Naive thymus-derived CD8-positive, alpha-beta T cell (primary cell): ENCODE results near the gene CDC42BPG. TPM values are rescaled to one million over a fixed set of nuclear protein-coding genes. Genes with fewer than 3 reads are reported as not detected.
"Not testable (repeated sequence)": the region's sequence is repeated elsewhere in the genome, so short reads cannot be mapped to it uniquely, and the experiment has no call there.

Source experiments
- ATAC-seq, 2 donors: fragments of 150-1000 bp; cut with Tn5 transposase in 1 of 2; sonication (Bioruptor Pico), chemical (Tn5 transposase) in 1 of 2; 1 replicate in 1 of 2; 2 replicates in 1 of 2; pipeline ENCODE4 v1.10.0; 2021; ENCODE audit warnings: mild to moderate bottlenecking in 2 of 2, moderate library complexity in 2 of 2
- POLR2A ChIA-PET: fragments of 350-600 bp; sonication (Branson Sonifier 250); formaldehyde crosslinking; loops from one replicate; lab custom pipeline; 2021; ENCODE audit warnings: antibody characterized with exemption; lab: Charles Lee
- DNase-seq, 10 donors: peaks; one replicate each; pipeline versions ENCODE4 v3.0.0 to v3.0.0-alpha.2; 2020 to 2022
- H3K27ac Mint-ChIP-seq, 10 donors: one replicate each; pipeline ENCODE4 v1.8.0; 2020 to 2022; ENCODE audit warnings: mild to moderate bottlenecking in 10 of 10, mixed read lengths in 10 of 10, moderate library complexity in 4 of 10, inconsistent platforms in 1 of 10
- H3K27me3 Mint-ChIP-seq, 5 donors: one replicate each; pipeline ENCODE4 v1.8.0; 2021 to 2022; ENCODE audit warnings: mixed read lengths in 5 of 5
- H3K36me3 Mint-ChIP-seq, 3 donors: one replicate each; pipeline ENCODE4 v1.8.0; 2020 to 2022; ENCODE audit warnings: mixed read lengths in 3 of 3, mild to moderate bottlenecking in 2 of 3, inconsistent platforms in 1 of 3
- H3K4me1 Mint-ChIP-seq, 4 donors: one replicate each; pipeline ENCODE4 v1.8.0; 2021 to 2022; ENCODE audit warnings: mixed read lengths in 4 of 4
- H3K4me3 Mint-ChIP-seq, 10 donors: one replicate each; pipeline ENCODE4 v1.8.0; 2020 to 2022; ENCODE audit warnings: mild to moderate bottlenecking in 10 of 10, mixed read lengths in 10 of 10, moderate library complexity in 6 of 10, inconsistent platforms in 1 of 10
- H3K9me3 Mint-ChIP-seq, 9 donors: one replicate each; pipeline ENCODE4 v1.8.0; 2020 to 2022; ENCODE audit warnings: mixed read lengths in 9 of 9, mild to moderate bottlenecking in 3 of 9, inconsistent platforms in 1 of 9, moderate library complexity in 1 of 9
- polyA plus RNA-seq, 3 donors: library from polyadenylated mRNA; unstranded; fragments of 300-500 nt; fragmentation: Illumina TruSeq; gene quantifications; one replicate each; pipeline ENCODE4 v1.2.3, GENCODE V29; 2021
- total RNA-seq, 8 experiments: library from RNA in 2 of 8; stranded (reverse) in 2 of 8; gene quantifications; one replicate each; pipeline ENCODE4 v1.2.3 and lab custom pipeline; 2021 to 2026

CDC42BPG gene
- total and polyA plus RNA-seq, 5 experiments from 2014 or later: 0.09 to 10.3 (median 0.38) TPM

- Mint-ChIP-seq H3K27ac (no peak overlapping the region), H3K36me3 (peaks cover 0 to 35% (median 7%) of the 10 kb centered on the region in 3 donors), H3K4me3 (no peak overlapping the region), H3K9me3 (no peaks in the 10 kb centered on the region), H3K4me1 (peaks cover 0 to under 1% (median 0%) of the 10 kb centered on the region in 4 donors), H3K27me3 (no peaks in the 10 kb centered on the region)
- ATAC-seq: no peak
- POLR2A ChIA-PET: interaction anchor here (1.8 kb wide), 1 partner anchor 16 kb away, joined by 9 read pairs; the partner anchor contains the start of gene MEN1
- no peak for DNase-seq
Observed at GRCh38 chr11:64826578-64827450, 17.6 kb downstream of the CDC42BPG start.

- H3K36me3 Mint-ChIP-seq: peaks cover 0 to 29% (median 7%) of the 10 kb centered on the region in 3 donors
- POLR2A ChIA-PET: interaction anchor here (1.8 kb wide), 1 partner anchor 15 kb away, joined by 9 read pairs; the partner anchor contains the start of gene MEN1
- no peak overlapping the region for H3K27ac Mint-ChIP-seq
- H3K4me1 Mint-ChIP-seq: no peaks in the 10 kb centered on the region
- H3K27me3 Mint-ChIP-seq: no peaks in the 10 kb centered on the region
- no peak for ATAC-seq
- H3K9me3 Mint-ChIP-seq: no peaks in the 10 kb centered on the region
- no peak overlapping the region for H3K4me3 Mint-ChIP-seq
- DNase-seq: no peak
Observed at GRCh38 chr11:64826062-64826461, 18.4 kb downstream of the CDC42BPG start.

- no peaks in the 10 kb centered on the region for H3K9me3 Mint-ChIP-seq
- POLR2A ChIA-PET: interaction anchor here (0.7 kb wide), 2 partner anchors 33 to 43 kb away, joined by 3 to 4 read pairs; no protein-coding TSS in a partner anchor
- H3K4me3 Mint-ChIP-seq: no peak overlapping the region
- peak overlapping the region in 1 of 10 donors; percentile 35 for H3K27ac Mint-ChIP-seq
- DNase-seq: no peak
- peaks cover 0 to 22% (median 7%) of the 10 kb centered on the region in 3 donors for H3K36me3 Mint-ChIP-seq
- H3K4me1 Mint-ChIP-seq: no peaks in the 10 kb centered on the region
- H3K27me3 Mint-ChIP-seq: no peaks in the 10 kb centered on the region
- ATAC-seq: no peak
Observed at GRCh38 chr11:64823568-64824119, 20.8 kb downstream of the CDC42BPG start.

- no peaks in the 10 kb centered on the region for H3K27me3 Mint-ChIP-seq
- ATAC-seq: no peak
- no peaks in the 10 kb centered on the region for H3K9me3 Mint-ChIP-seq
- H3K36me3 Mint-ChIP-seq: no peaks in the 10 kb centered on the region
- POLR2A ChIA-PET: interaction anchor here (0.9 kb wide), 1 partner anchor 61 kb away, joined by 3 read pairs; the partner anchor contains the start of gene EHD1
- H3K27ac Mint-ChIP-seq: peak overlapping the region in 2 of 10 donors; percentile 14 to 72
- H3K4me1 Mint-ChIP-seq: peaks cover 0 to 3% (median 0%) of the 10 kb centered on the region in 4 donors
- DNase-seq: no peak
- no peak overlapping the region for H3K4me3 Mint-ChIP-seq
Observed at GRCh38 chr11:64817476-64817875, 27.0 kb downstream of the CDC42BPG start.

GRCh38 chr11:64815433-64815832, 29.0 kb downstream of the CDC42BPG start:
- not testable (repeated sequence) for H3K9me3 Mint-ChIP-seq, H3K27me3 Mint-ChIP-seq, H3K4me1 Mint-ChIP-seq, H3K36me3 Mint-ChIP-seq, H3K4me3 Mint-ChIP-seq, ATAC-seq, DNase-seq
- POLR2A ChIA-PET: interaction anchor here (1.4 kb wide), 1 partner anchor 37 kb away, joined by 3 read pairs; the partner anchor contains the start of gene SF1
- H3K27ac Mint-ChIP-seq: peak overlapping the region in 1 of 10 donors; percentile 28

- no peaks in the 10 kb centered on the region for H3K36me3 Mint-ChIP-seq
- H3K27me3 Mint-ChIP-seq: no peaks in the 10 kb centered on the region
- H3K27ac Mint-ChIP-seq: peak overlapping the region in 1 of 10 donors; percentile 28
- H3K4me3 Mint-ChIP-seq: no peak overlapping the region
- H3K4me1 Mint-ChIP-seq: peaks cover 2 to 14% (median 10%) of the 10 kb centered on the region in 4 donors
- no peaks in the 10 kb centered on the region for H3K9me3 Mint-ChIP-seq
- no peak for ATAC-seq
- POLR2A ChIA-PET: no interaction called here
- DNase-seq: no peak
Observed at GRCh38 chr11:64814712-64815187, 29.7 kb downstream of the CDC42BPG start.

- no peak for ATAC-seq
- no peak for DNase-seq
- Mint-ChIP-seq H3K27ac (peak overlapping the region in 3 of 10 donors; percentile 12 to 25 (median 15)), H3K27me3 (no peaks in the 10 kb centered on the region), H3K4me1 (peaks cover 8 to 23% (median 16%) of the 10 kb centered on the region in 4 donors), H3K4me3 (peak overlapping the region in 1 of 10 donors; percentile 20), H3K9me3 (no peaks in the 10 kb centered on the region), H3K36me3 (no peaks in the 10 kb centered on the region)
- POLR2A ChIA-PET: interaction anchor here (0.6 to 1.6 kb wide), 3 partner anchors 10 to 127 kb away, joined by 4 to 8 read pairs (median 5); partner anchors contain the start of gene MAP4K2
Observed at GRCh38 chr11:64813826-64814225, 30.6 kb downstream of the CDC42BPG start.

GRCh38 chr11:64810891-64811272, 33.6 kb downstream of the CDC42BPG start:
- Mint-ChIP-seq H3K27ac (peak overlapping the region; percentile 90 to 98 (median 96)), H3K27me3 (no peaks in the 10 kb centered on the region), H3K9me3 (no peaks in the 10 kb centered on the region), H3K4me1 (peaks cover 19 to 35% (median 29%) of the 10 kb centered on the region in 4 donors), H3K36me3 (peaks cover 0 to 20% (median 7%) of the 10 kb centered on the region in 3 donors), H3K4me3 (peak overlapping the region; percentile 91 to 99 (median 94))
- peak in 5 of 10 donors; percentile 29 to 78 (median 61) for DNase-seq
- POLR2A ChIA-PET: interaction anchor here (0.6 to 5.5 kb wide), 20 partner anchors 8 to 803 kb away, joined by 3 to 54 read pairs (median 5); partner anchors contain the start of genes CDC42BPG, DNAJC4, FAU and MAP3K11
- ATAC-seq: peak; percentile 64 to 77

- Mint-ChIP-seq H3K4me3 (peak within 1 kb of the TSS; percentile 91 to 99 (median 94)), H3K36me3 (peaks cover 0 to 25% (median 11%) of the 10 kb centered on the region in 3 donors), H3K27me3 (no peaks in the 10 kb centered on the region), H3K27ac (peak within 1 kb of the TSS; percentile 90 to 98 (median 96)), H3K4me1 (peaks cover 22 to 35% (median 29%) of the 10 kb centered on the region in 4 donors), H3K9me3 (no peaks in the 10 kb centered on the region)
- POLR2A ChIA-PET: interaction anchor here (0.6 to 5.5 kb wide), 24 partner anchors 8 to 804 kb away, joined by 3 to 54 read pairs (median 5); partner anchors contain the start of genes CDC42BPG, DNAJC4, FAU and MAP3K11
- peak; percentile 59 to 88 (median 76) for DNase-seq
- ATAC-seq: peak; percentile 90 to 92
Observed at GRCh38 chr11:64810271-64810890, 34.1 kb downstream of the CDC42BPG start, which contains the start of gene MEN1. Gene MEN1, minus strand, starts transcription at chr11:64810551. Its CDS starts 442 bp downstream, at chr11:64810109.

GRCh38 chr11:64809781-64810241, 34.6 kb downstream of the CDC42BPG start:
- H3K27me3 Mint-ChIP-seq: no peaks in the 10 kb centered on the region
- ATAC-seq (peak; percentile 2 to 46), DNase-seq (peak in 1 of 10 donors; percentile 30)
- H3K4me1 Mint-ChIP-seq: peaks cover 22 to 35% (median 28%) of the 10 kb centered on the region in 4 donors
- H3K9me3 Mint-ChIP-seq: no peaks in the 10 kb centered on the region
- peaks cover 0 to 25% (median 11%) of the 10 kb centered on the region in 3 donors for H3K36me3 Mint-ChIP-seq
- peak overlapping the region; percentile 91 to 99 (median 94) for H3K4me3 Mint-ChIP-seq
- peak overlapping the region; percentile 86 to 98 (median 95) for H3K27ac Mint-ChIP-seq
- POLR2A ChIA-PET: interaction anchor here (0.6 to 5.5 kb wide), 14 partner anchors 9 to 1039 kb away, joined by 3 to 54 read pairs (median 6); partner anchors contain the start of genes RASGRP2, SF1 and SYVN1

- H3K9me3 Mint-ChIP-seq: no peaks in the 10 kb centered on the region
- H3K36me3 Mint-ChIP-seq: peaks cover 0 to 26% (median 11%) of the 10 kb centered on the region in 3 donors
- DNase-seq: no peak
- peak overlapping the region in 4 of 10 donors; percentile 24 to 79 (median 44) for H3K4me3 Mint-ChIP-seq
- POLR2A ChIA-PET: interaction anchor here (1.6 to 7.3 kb wide), 2 partner anchors 14 to 26 kb away, joined by 6 to 73 read pairs; partner anchors contain the start of gene SF1
- no peaks in the 10 kb centered on the region for H3K27me3 Mint-ChIP-seq
- peaks cover 27 to 58% (median 52%) of the 10 kb centered on the region in 4 donors for H3K4me1 Mint-ChIP-seq
- no peak for ATAC-seq
- peak overlapping the region in 5 of 10 donors; percentile 36 to 71 (median 63) for H3K27ac Mint-ChIP-seq
Observed at GRCh38 chr11:64805481-64805880, 39.0 kb downstream of the CDC42BPG start.
